ENCODE data around the gene ACRBP.
"Not testable (repeated sequence)": the region's sequence is repeated elsewhere in the genome, so short reads cannot be mapped to it uniquely, and the experiment has no call there.

ACRBP gene

DNA sequence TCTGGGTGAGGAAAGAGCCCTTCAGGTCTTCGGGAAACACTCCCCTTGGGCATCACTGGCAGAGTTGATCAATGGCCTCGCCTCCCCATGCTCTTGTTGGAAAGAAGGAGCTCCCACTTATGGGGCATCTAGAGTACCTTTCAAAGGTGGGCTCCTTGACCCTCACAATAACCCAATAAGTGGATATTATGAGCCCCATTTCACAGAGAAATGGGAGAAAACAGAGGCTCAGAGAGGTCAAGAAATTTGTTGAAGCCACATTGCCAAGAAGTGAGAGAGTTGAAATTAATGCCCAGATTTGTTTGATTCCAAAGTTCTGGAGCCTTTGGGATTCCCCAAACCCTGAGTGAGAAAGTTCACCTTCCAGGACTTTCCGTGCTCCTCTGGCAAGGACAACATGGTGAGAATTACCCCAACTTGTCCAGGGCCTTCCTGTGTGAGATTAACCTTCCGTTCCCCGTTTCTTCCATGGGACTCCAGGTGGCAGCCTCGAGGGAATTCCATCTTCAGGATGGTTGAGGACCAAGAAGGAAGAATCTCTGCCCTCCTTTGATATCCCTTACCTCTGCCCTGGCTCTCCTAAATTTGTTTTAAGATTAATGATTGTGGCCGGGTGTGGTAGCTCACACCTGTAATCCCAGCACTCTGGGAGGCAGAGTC lies 32.6 kb downstream of the ACRBP start:
- DNase-seq (ENCODE audit: low read depth), result no peak

DNA sequence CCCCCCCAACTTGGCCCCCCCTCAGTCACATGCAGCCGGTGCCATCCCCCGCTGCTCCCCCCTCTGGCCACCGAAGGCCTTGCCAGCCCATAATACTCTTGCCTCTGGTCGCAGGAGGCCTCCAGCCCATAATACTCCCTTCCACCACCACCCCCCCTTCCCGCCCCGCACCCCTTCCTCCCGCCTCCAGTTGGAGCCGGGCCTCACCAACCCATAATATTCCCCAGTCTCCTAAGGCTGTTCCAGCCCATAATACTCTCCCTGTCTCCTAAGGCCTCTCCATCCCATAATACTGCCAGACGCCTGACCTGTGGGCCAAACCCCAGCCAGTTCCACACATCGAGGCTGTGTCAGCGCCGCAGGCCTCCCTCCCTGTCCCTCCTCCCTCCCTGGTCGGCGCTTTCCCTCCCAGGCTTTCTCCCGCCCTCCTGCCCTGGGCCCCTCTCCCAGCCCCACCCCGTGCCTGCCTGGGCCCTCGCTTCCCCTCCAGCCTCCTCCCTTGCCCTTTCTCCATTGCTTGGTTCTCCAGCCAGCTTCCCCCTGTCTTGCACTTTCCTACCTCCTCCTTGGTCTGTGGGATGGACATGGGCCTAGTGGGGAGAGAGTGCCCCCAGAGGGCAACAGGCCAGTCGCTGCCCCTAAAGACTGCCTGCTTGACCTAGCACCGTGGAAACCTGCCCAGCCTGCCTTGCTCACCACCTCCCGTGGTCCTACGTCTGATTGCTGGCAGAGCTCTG lies 33.3 kb downstream of the ACRBP start:
- peak; percentile 97 for DNase-seq (ENCODE audit: low read depth)

- DNase-seq (ENCODE audit: low read depth), result peak; percentile 63
Observed at GRCh38 chr12:6613015-6613775, 34.0 kb downstream of the ACRBP start.

GRCh38 chr12:6612652-6613014 lies 34.6 kb downstream of the ACRBP start:
- DNase-seq (ENCODE audit: low read depth), result no peak

DNA sequence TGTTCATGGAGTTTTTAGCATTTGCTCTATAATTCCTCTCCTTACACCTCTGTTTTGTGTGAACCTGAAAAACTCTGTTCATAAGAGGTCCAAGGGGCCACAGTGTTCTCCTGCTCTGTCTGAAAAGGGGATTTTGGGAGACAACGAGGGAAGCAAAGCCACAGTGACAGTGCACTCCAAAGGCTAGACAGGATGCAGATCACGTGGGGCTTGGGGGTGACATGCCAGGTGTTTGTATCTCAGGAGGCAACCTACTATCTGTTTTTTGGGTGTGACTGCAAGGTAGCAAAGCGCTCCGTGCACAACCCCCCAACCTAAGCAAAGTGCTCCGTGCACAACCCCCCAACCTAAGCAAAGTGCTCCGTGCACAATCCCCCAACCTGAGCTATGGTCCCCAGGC lies 35.0 kb downstream of the ACRBP start:
- no peak for DNase-seq (ENCODE audit: low read depth)

GRCh38 chr12:6608592-6609281 lies 38.5 kb downstream of the ACRBP start:
- DNase-seq (ENCODE audit: low read depth), result no peak

DNA sequence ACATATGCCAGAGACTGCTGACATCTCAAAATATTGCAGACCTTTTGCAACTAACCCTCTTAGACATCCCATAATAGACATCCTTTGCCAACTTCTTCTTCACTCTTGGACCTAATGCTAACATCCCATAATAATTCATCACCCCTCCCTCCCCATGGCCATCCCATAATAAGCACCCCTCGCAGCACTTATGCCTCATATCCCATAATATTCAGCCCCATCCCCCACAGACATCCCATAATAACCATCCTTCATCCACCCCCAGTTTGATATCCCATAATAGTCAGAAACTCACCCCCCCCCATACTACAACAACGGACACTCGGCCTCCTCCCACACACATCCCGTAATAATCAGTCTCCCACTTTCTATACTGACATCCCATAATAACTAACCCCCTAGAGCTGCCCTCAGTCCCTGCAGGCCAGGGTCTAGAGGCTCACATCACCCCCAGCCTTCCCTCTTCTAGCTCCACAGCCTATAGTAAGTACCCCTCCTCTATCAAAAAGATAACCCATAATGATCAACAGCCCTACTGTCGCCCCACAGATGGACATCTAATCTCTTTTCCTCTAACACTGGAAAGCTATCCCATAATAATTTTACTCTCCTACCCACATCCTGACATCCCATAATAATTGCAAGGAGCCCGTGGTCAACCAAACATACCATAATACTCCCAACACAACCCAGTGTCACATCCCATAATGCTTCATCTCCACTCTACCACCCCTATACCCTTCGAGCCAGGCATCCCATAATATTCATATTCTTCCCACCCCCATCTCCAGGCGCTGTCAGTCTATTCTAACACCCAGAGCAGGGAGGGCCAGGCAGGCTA lies 39.3 kb downstream of the ACRBP start:
- DNase-seq (ENCODE audit: low read depth), result no peak

DNA sequence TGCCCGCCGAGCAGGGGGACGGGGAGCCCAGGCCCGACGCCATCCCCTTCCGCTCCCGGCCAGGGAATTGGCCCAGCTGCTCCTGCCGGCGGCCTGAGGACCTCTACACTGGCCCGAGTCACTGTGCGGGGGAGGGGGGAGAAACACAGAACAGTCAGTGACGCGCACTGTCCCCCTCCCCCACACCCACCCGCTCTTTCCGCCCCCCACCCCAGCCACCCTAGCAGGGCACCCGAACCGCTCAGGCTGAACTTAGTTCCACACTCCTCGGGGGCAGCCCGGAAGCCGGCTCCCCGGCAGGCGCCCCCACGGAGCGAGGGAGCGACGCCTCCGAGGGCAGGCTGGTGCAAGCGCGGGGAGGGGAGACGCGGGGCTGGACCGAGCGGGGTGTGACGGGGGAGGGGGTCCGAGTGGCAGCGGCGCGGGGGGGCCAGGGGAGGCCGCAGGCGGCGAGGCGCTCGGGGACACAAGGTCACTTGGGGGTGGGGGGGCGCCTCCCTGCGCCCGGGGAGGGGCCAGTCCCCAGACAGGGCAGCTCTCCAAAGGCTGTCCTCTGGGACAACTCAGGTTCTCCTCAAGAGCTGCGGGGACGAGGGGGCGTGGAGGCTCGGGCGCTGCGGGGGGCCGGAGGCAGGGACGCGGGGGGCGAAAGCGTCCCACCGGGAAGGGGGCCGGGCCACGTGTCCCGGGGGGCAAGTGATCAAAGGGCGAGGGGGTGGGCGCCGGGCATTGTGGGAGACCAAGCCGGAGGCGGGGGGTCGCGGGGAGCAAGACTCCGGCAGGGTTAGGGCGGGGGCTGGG lies 40.7 kb downstream of the ACRBP start:
- DNase-seq (ENCODE audit: low read depth), result peak; percentile 18

- DNase-seq (ENCODE audit: low read depth), result peak; percentile 17
Observed at GRCh38 chr12:6605421-6606330, 41.6 kb downstream of the ACRBP start.

- DNase-seq (ENCODE audit: low read depth), result peak; percentile 61
Observed at GRCh38 chr12:6604259-6605029, 42.8 kb downstream of the ACRBP start.

- DNase-seq (ENCODE audit: low read depth), result peak; percentile 44
Observed at GRCh38 chr12:6603095-6603567, 44.1 kb downstream of the ACRBP start.

GRCh38 chr12:6602526-6602925 lies 44.7 kb downstream of the ACRBP start:
- DNase-seq (ENCODE audit: low read depth), result no peak

DNA sequence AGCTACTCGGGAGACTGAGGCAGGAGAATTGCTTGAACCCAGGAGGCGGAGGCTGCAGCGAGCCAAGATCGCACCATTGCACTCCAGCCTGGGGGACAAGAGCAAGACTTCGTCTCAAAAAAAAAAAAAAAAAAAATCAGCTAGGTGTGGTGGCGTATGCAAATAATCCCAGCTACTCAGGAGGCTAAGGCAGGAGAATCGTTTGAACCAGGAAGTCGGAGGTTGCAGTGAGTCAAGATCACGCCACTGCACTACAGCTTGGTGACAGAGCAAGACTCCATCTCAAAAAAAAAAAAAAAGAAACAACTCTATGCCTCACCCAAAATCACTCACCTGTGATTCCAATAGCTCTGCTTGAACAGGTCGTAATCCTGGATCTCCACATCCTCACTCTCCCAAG lies 51.6 kb downstream of the ACRBP start:
- not testable (repeated sequence) for DNase-seq (ENCODE audit: low read depth)

DNA sequence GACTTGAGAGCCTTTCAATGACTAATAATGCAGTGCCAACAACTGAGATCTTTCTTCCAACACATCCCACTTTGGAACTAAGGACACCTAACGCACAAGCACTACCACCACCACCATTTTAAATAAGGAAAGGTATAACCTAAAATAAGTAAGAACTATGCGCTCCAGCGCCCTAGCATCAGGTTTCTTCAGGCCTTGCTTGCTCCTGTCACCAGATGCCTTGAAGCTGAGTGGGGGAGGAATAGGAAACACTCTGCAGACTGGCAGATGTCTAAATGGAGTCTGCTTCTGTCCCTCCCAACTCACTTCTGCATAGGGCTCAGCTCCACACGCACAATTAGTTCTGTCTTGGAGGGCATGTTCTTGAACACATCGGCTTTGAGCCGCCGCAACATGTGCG lies 55.1 kb downstream of the ACRBP start:
- no peak for DNase-seq (ENCODE audit: low read depth)
